Stimulated activated CD4-positive, alpha-beta T cell treated with anti-CD3 and anti-CD28 coated beads, Interleukin-1b, Interleukin-23, amount 100 ng/mL, for 4 hours (primary cell): ENCODE measurements around the gene MAX.
"Not testable (repeated sequence)": the region's sequence is repeated elsewhere in the genome, so short reads cannot be mapped to it uniquely, and the experiment has no call there.

Source experiments
- DNase-seq, 2 donors: peaks; one replicate each; pipeline ENCODE4 v3.0.0-alpha.2; 2020; ENCODE audit warnings: low read depth in 2 of 2

The MAX gene

DNA sequence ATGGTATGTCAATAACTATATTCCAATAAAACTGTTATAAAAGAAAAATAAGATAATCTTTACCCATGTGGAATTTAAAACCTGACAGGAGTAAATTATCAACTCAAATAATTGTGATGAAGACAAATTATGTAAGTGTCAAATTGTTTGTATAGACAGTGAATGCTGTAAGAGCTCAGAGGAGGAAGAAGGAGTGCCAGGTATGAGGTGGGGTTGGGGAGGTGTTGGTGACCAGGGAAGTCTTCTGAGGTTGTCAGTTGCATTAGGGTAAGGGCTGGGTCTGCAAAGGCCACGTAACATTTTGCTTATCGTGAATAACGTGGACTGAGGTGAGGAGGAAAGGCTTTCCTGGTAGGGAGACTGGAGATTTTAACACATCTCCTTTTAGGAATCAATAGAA is 2.5 kb upstream of the MAX start:
- DNase-seq: no peak

- no peak for DNase-seq
Measured at GRCh38 chr14:65103150-65103760, 938 bp upstream of the MAX start.

DNA sequence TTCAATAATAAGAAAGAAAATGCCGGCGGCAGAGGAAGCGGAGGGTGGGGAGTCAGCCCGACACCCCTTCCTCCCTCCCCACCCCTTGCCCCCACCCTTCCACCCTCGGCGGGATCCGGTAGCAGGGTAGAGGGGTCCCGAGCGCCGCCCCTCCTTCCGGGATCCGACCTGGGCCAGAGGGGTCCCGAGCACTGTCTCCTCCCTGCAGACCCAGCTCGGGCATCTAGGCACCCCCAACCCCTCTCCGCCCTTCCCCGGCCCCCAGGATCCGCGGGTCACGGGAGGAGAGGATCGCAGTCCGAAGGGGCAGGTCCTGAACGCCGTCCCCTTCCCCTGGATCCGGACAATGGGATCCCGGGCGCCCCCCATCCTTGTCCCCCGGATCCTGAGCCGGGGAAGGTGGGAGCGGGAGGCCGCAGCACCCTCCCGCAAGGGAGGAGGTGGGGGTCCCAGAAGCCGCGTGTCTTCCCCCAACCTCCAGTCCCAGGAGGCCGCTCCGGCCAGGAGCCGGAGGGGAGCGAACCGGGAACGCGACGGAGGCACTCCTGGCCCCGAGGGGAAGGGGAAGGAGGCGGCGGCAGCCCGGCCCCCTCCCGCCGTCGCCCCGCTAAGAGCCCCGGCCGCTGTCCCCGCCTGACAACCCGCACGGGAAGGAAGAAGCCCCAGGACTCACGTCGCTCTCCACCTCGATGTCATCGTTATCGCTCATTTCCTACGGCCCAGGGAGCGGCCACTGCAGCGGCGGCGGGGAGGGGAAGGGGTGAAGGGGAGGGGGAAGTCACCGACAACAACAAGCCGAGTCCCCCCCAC is 481 bp downstream of the MAX start:
- DNase-seq: peak; percentile 15 to 29

DNA sequence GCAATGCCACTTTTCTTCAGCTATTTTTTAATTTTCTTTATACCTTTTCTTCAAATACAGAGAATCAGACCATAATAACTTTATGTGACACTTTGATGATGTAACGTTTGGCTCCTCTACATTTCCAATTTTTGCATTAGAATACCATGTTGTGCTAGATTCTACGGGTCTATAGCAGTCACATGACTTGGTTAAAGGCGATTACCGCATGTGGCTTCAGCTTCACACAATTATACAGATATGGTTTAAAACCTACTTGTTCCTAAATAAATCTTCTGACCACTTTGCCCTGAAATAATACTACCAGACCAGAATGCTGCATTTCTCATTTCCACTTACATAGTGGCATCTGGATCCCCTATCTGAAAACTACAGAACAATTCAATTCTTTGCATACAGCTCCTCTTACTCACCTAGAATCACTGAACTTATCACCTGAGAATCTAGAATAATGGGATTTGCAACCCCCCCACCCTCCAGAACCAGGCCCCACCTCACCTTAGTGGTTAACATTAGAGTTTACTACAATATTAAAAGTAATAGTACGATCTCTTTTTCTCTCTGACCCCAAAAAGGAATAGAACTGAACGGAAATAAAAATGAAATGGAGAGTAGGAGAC is 1.3 kb downstream of the MAX start:
- DNase-seq: no peak

DNA sequence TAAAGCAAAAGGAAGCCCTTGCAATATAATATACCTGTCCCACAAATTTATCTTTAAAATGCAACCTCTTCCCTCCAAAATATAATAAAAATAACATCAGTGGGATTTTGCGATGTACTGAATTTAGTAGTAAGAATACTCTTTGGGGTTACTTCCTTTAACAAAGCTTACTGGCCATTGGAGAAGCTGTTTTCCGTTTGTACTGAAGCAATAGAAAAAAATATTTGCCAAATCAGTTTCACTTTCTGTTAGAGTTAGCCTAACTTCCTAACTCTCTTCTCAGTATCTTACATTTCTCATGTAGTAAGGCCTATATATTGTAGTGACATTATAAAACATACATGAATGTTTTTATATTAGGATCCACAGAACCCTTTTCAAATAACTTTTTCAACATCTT is 3.7 kb downstream of the MAX start:
- DNase-seq: no peak

DNA sequence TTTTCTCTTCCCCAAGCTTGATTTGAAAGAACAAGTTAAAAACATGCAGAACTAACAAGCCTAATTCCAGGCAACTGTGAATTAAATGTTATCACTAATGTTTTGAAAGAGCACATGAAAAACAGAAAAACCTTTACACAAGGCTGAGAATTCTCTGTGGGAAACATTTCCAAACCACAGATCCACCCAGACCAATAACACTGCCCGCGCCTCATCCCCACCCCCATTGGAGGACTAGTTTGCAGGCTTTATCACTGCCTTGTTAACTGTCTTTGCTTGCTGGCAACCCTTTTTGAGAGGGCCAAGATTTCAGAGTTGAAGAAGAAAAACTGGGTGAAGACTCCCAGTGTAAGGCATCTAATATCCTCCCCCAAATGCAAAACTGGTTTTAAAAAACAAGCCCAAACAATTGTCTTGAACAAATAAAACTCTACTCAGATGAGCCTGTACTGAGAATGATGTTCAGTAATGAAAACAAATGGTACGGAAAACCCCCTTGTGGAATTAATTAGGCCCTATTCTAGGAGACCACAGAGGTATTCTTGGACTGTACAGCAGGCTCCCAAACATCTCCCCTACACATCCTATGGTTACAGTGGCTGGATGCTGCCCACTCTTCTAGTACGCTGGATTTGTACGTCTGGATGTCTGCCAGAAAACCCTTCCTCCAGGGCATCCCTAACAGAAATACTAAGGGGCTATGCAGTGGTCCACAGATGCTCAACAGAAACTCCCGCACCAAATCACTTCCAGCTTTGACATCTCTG is 5.8 kb downstream of the MAX start:
- DNase-seq: no peak

DNA sequence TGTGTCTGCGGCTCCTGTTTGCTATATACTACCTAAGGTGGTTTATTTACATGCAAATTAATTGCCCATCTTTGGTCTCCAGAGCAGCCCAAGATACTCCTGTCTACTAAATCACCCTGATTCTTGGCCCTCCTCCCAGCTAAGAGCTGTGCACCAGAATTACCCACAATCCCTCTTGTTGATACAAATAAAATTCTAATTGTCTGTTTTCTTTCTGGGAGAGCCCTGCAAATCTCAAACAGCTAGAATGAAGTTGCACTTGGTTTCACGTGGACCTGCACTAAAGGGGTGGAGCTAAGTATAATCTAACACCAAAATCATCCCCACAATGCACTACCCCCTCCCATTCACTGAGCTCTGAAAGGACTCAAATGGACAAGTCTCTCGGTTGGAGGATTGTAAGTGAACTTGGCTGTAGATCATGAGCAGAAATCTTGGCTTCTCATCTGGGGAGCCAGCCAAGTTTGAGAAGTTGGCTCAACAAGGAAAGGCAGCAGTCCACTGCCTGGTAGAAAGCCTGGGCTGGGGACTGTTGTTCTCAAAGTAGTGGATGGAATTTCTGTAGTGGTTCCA is 6.6 kb downstream of the MAX start:
- DNase-seq: no peak

DNA sequence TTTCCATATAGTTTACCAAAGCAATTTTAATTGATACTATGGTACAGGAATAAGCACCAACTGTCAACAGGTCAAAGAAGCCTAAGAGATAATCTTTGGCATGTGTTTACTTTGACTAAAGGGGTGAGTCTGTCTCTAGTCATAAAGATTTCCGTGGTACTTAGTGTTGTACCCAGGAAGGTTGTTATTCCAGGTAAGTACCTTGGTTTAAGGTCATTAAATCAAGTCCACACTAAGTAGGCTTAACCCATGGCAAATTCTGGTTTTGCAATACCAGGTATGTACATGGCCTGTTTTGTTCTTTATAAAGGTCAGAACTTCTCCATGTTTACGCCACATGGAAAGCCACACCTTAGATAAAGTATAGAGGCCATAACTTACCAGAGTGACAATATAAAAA is 10.0 kb downstream of the MAX start:
- no peak for DNase-seq

DNA sequence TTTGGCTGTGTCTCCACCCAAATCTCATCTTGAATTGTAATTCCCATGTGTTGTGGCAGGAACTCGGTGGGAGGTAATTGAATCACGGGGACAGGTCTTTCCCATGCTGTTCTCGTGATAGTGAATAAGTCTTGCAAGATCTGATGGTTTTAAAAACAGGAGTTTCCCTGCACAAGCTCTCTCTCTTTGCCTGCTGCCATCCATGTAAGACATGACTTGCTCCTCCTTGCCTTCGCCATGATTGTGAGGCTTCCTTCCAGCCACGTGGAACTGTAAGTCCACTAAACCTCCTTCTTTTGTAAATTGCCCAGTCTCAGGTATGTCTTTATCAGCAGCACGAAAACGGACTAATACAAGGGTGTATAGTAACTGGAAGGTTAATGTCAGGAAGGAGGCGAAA is 14.5 kb downstream of the MAX start:
- not testable (repeated sequence) for DNase-seq

DNA sequence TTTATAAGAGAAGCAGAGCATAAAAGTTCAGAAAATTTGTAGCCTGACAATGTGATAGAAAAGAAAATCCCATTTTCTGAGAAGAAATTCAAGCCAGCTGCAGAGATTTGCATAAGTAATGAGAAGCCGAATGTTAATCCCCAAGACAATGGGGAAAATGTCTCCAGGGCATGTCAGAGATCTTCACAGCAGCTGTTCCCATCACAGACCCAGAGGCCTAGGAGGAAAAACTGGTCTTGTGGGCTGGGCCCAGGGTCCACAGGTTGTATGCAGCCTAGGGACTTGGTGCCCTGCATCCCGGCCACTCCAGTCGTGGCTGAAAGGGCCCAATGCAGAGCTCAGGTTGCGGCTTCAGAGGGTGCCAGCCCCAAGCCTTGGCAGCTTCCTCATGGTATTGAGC is 15.6 kb downstream of the MAX start:
- not testable (repeated sequence) for DNase-seq

GRCh38 chr14:65084554-65085505 is 17.5 kb downstream of the MAX start:
- no peak for DNase-seq

DNA sequence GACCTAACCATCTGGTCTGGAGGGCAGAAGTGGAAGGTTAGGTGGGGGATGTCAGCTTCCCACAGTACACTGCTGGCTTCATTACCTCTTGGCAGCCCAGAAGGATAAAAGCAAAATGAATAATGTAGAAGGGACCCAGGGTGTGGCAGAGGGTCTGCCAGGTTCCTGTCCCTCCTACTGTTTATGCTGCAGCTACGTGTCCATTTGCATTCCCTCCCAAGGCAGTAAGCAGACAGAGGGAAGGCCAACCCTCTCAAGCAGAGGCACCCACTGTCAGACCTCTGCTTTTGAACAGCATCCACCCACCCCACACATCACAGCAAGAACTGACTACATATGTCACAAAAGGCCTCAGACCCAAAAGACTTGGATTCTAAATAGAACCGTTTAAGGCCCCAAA is 19.4 kb downstream of the MAX start:
- no peak for DNase-seq

- no peak for DNase-seq
Measured at GRCh38 chr14:65080960-65081747, 21.2 kb downstream of the MAX start.

DNA sequence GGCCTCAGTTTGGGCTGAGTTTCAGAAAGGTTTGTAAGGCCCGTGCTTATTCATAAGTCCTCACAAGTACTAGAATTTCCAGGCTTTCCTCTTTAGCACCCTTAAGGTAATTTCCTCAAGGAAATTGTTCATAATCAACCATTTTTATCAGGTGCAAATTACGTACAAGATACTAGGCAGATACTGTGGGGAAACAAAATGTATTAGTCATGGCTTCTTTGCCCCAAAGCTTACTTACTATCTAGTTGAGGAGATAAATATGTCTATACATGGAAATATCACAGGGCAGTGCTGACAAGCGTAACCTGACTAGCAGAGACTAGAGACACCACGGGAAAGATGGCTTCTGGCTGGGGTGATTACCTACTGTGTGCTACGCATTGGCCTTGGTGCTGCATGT is 22.5 kb downstream of the MAX start:
- no peak for DNase-seq

- DNase-seq: no peak
Measured at GRCh38 chr14:65079201-65079600, 23.1 kb downstream of the MAX start.

- DNase-seq: no peak
Measured at GRCh38 chr14:65077318-65077717, 25.0 kb downstream of the MAX start.

GRCh38 chr14:65075628-65076325 is 26.5 kb downstream of the MAX start:
- no peak for DNase-seq

DNA sequence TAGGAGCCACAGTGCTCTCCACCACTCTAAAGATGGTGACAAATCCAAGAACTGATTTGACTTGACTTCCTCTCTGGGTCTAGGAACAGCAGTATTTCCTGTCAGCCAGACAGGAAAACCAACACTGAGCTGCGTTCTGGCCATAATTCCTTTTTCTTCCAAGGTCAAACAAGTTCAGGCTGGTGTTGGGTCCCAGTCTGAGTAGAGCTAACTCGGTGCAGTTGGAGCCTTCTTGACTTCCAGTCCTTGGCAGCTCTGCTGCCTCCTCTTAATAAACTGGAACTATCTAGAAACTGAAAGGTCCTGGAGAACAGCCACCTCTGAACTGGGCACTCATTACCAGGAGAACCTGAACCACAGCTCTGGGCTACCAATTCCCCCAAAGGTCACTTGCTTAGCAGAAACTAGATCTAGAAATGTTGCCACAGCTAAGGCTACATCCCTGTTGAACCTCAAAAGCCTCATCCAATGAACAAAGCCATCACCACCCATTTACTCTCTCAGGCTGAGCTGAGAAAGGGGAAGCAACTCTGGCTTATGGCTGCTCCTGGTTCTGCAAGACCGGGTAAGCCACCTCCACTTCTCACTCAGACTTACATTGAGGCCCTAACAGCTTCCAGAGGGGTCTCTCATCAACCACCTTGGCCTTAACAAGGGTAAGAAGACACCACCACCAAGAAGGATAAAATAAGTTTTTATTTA is 27.7 kb downstream of the MAX start:
- no peak for DNase-seq
